Tibial nerve (tissue), 4 donors: ENCODE data around the gene RBM15B. TPM values are rescaled to one million over a fixed set of nuclear protein-coding genes. Genes with fewer than 3 reads are reported as not detected.

Experiments used
- DNase-seq, 2 donors: peaks; one replicate each; pipeline ENCODE4 v3.0.0-alpha.2; 2019; ENCODE audit warnings: low spot score in 2 of 2
- H3K27ac ChIP-seq, 4 donors: fragments of 200-600 bp; sonication (generic) in 3 of 4; one replicate each; pipeline ENCODE4 v1.5.1; 2017 to 2019; ENCODE audit warnings: mild to moderate bottlenecking in 1 of 4
- H3K27me3 ChIP-seq, 2 donors: fragments of 200-600 bp; sonication (generic) in 1 of 2; one replicate each; pipeline versions ENCODE4 v1.5.1 to v1.6.0; 2017 to 2019
- H3K36me3 ChIP-seq, 3 donors: fragments of 200-600 bp; sonication (generic); one replicate each; pipeline ENCODE4 v1.5.1; 2018 to 2019
- H3K4me1 ChIP-seq, 4 donors: fragments of 200-600 bp; sonication (generic) in 3 of 4; one replicate each; pipeline ENCODE4 v1.5.1; 2017 to 2019
- H3K4me3 ChIP-seq, 4 donors: fragments of 200-600 bp; sonication (generic) in 3 of 4; one replicate each; pipeline ENCODE4 v1.5.1; 2017 to 2019; ENCODE audit warnings: mild to moderate bottlenecking in 1 of 4, moderate library complexity in 1 of 4
- H3K9me3 ChIP-seq, 4 donors: fragments of 200-600 bp; sonication (generic) in 3 of 4; one replicate each; pipeline ENCODE4 v1.5.1; 2017 to 2019
- EP300 ChIP-seq, 2 donors: sonication (generic); formaldehyde crosslinking; IDR thresholded peaks; one replicate each; pipeline ENCODE4 v1.6.1; 2017; ENCODE audit warnings: antibody characterized with exemption in 2 of 2, mild to moderate bottlenecking in 1 of 2
- POLR2A ChIP-seq, 2 donors: fragments of 450-650 bp; IDR thresholded peaks; one replicate each; pipeline ENCODE4 v1.6.1; 2017; ENCODE audit warnings: antibody characterized with exemption in 2 of 2, mild to moderate bottlenecking in 2 of 2, moderate library complexity in 2 of 2
- WGBS, 2 donors: methylation state at CpG; one replicate each; pipeline ENCODE4 v1.1.5; 2018; 5-methylcytosine and 5-hydroxymethylcytosine counted together
- total RNA-seq, 4 donors: library from RNA; depleted of rRNA; stranded (reverse); fragments of >200 nt; gene quantifications; one replicate each; pipeline ENCODE4 v1.1.0, GENCODE V29; 2016
- TF ChIP-seq, protein P1 (sequence below), 5 experiments: fragments of 200-600 bp in 3 of 5; fragments of 450-650 bp in 2 of 5; sonication (generic) in 3 of 5; IDR thresholded peaks; one replicate each; pipeline ENCODE4 v1.5.1; 2016 to 2019; ENCODE audit warnings: antibody characterized with exemption in 5 of 5, mild to moderate bottlenecking in 3 of 5, moderate library complexity in 2 of 5

The RBM15B gene
- total RNA-seq, 4 donors from 2014 or later = 22.6 to 32.4 (median 26.0) TPM

DNA sequence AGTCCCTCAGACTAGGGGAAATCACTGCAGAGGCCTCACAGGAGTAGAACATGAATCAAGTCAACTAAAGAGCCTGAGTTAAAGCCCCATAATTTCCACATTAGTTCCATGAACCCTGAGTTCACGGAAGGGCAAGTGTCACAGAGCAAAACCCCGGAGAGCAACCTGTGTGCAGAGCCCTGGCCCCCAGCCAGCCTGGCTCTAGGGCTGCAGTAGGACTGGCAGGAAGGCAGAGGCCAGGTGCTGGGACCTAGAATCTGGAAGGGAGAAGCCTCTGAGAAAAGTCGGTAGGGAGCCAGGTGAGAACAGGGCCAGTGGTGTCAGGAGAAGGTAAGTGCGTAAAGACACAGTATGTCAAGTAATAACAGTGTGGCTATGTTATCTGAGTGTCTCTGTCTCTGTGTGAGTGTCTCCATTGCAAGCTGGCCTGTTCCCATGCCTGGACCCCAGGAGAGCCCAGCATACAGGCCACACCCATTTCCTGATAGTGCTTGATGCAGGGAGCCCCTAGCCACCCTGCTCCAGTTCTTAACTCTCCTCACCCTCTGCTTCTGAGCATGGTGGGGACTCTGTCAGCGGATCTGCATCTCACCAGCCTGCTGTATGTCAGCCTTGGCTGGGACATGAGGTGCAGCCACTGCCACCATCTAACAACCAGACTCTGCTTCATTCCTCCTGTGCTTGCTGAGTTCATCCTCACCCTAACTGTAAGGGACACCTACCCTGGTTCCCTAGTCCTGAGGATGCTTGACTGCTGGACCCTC lies 17.2 kb upstream of the RBM15B start:
- H3K27me3 ChIP-seq = no peaks in the 10 kb centered on the region
- no peak for DNase-seq
- H3K36me3 ChIP-seq = no peaks in the 10 kb centered on the region
- H3K27ac ChIP-seq = no peak overlapping the region
- WGBS, 2 donors = 75 to 84% methylated on average over 5 of the region's 5 CpGs
- no peak overlapping the region for H3K4me3 ChIP-seq
- TF ChIP-seq, protein P1, sequence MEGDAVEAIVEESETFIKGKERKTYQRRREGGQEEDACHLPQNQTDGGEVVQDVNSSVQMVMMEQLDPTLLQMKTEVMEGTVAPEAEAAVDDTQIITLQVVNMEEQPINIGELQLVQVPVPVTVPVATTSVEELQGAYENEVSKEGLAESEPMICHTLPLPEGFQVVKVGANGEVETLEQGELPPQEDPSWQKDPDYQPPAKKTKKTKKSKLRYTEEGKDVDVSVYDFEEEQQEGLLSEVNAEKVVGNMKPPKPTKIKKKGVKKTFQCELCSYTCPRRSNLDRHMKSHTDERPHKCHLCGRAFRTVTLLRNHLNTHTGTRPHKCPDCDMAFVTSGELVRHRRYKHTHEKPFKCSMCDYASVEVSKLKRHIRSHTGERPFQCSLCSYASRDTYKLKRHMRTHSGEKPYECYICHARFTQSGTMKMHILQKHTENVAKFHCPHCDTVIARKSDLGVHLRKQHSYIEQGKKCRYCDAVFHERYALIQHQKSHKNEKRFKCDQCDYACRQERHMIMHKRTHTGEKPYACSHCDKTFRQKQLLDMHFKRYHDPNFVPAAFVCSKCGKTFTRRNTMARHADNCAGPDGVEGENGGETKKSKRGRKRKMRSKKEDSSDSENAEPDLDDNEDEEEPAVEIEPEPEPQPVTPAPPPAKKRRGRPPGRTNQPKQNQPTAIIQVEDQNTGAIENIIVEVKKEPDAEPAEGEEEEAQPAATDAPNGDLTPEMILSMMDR (IDR thresholded peaks at IDR 0.05) = no peak
- TF ChIP-seq EP300 (IDR thresholded peaks at IDR 0.05) (no peak), POLR2A (IDR thresholded peaks at IDR 0.05) (no peak)
- H3K9me3 ChIP-seq = no peaks in the 10 kb centered on the region
- H3K4me1 ChIP-seq = no peaks in the 10 kb centered on the region

DNA sequence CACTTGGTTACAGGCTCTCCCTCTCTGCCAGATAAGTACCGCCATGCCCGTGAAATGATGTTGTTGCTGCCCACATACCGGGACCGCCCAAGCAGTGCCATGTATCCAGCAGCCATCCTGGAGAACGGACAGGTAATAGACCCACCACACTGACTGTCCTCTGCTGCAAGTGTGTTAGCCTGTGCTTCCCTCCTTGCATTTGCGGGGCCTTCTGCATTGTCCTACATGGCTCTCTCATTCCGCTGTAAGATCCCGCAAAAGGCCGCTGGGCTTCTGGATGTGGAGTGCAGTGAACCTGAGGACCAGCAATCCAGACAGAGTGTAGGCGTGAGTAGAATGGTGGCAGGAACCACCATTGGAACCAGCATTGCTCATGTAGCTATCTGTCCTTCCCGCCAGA lies 16.6 kb upstream of the RBM15B start:
- no peaks in the 10 kb centered on the region for H3K27me3 ChIP-seq
- 91 to 97% methylated on average over 11 of the region's 11 CpGs for WGBS, 2 donors
- no peak overlapping the region for H3K4me3 ChIP-seq
- no peak for DNase-seq
- H3K4me1 ChIP-seq = no peaks in the 10 kb centered on the region
- H3K9me3 ChIP-seq = no peaks in the 10 kb centered on the region
- TF ChIP-seq POLR2A (IDR thresholded peaks at IDR 0.05) = no peak
- TF ChIP-seq, protein P1 (IDR thresholded peaks at IDR 0.05) = no peak
- no peak for TF ChIP-seq EP300 (IDR thresholded peaks at IDR 0.05)
- no peak overlapping the region for H3K27ac ChIP-seq
- H3K36me3 ChIP-seq = no peaks in the 10 kb centered on the region

DNA sequence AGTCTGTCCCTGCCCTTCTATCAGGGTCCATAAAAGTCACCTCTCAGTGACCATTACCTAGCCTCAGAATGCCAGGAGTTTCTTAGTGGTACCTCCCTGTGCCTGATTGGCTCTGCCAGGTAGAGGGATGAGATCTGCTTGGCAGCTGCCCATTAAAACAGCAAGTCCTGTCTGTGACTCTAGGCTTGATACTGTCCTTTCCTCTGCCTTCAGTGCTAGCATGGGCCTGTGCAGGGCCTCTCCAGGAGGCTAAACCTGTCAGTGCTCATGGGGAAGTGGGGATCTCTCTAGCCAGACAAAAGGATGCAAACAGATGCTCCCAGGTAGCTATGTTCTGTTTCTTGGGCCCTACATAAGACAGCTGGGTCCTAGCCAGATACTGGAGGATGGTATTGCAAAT lies 15.9 kb upstream of the RBM15B start:
- no peaks in the 10 kb centered on the region for H3K36me3 ChIP-seq
- TF ChIP-seq EP300 (IDR thresholded peaks at IDR 0.05) = no peak
- no peak for DNase-seq

DNA sequence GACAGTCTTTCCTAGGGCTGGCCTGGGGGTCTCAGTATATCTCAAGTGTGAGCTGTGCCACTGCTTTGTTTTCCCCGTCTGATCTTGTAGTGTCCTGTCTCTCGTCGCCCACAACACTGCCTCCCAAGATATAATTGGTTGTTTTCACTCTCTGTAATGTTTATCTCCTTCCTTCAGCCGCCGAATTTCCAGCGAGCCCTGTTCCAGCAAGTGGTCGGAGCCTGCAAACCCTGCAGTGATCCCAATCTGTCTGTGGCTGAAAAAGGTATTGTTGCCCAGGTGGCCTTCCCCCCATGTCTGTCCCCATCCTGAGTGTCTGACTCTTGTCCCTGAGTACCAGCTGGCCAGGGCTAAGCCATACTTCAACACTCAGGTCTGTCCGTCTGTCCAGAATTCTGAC lies 15.5 kb upstream of the RBM15B start:
- no peak for DNase-seq
- no peak overlapping the region for H3K27ac ChIP-seq
- no peak overlapping the region for H3K4me3 ChIP-seq
- H3K27me3 ChIP-seq = no peaks in the 10 kb centered on the region
- no peaks in the 10 kb centered on the region for H3K4me1 ChIP-seq
- no peak for TF ChIP-seq POLR2A (IDR thresholded peaks at IDR 0.05)
- no peak for TF ChIP-seq EP300 (IDR thresholded peaks at IDR 0.05)
- TF ChIP-seq, protein P1 (IDR thresholded peaks at IDR 0.05) = no peak
- no peaks in the 10 kb centered on the region for H3K9me3 ChIP-seq
- H3K36me3 ChIP-seq = no peaks in the 10 kb centered on the region
- 76 to 83% methylated on average over 8 of the region's 8 CpGs for WGBS, 2 donors

More for the DNA sequence above, 15.9 kb upstream of the RBM15B start:
- H3K4me1 ChIP-seq = no peaks in the 10 kb centered on the region
- no peak overlapping the region for H3K4me3 ChIP-seq
- H3K27ac ChIP-seq = no peak overlapping the region
- H3K9me3 ChIP-seq = no peaks in the 10 kb centered on the region
- H3K27me3 ChIP-seq = no peaks in the 10 kb centered on the region

DNA sequence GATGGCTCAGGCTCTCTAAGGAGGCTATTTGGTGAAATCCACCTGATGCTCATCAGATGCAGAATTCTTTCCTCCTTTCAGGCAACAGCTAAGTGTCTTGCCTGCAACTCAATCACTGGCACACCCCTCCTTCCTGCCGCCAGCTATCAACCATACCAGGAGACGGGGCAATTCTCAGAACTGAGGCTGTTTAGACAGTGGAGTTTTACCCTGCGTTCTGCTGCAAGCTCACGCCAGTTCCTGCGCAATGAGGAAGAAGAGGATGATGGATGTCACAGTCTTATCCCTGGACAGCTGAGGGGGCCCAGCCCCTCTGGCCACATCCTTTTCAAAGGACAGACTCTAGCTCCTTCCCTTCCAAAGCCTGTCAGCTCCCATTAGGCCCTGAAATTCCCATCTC lies 13.0 kb upstream of the RBM15B start:
- Histone ChIP-seq H3K27ac (no peak overlapping the region), H3K4me3 (no peak overlapping the region), H3K9me3 (no peaks in the 10 kb centered on the region), H3K27me3 (no peaks in the 10 kb centered on the region), H3K36me3 (no peaks in the 10 kb centered on the region), H3K4me1 (peaks cover 0 to 2% (median 0%) of the 10 kb centered on the region in 4 donors)
- WGBS, 2 donors = 68 to 88% methylated on average over 5 of the region's 5 CpGs
- TF ChIP-seq, protein P1 (IDR thresholded peaks at IDR 0.05) = no peak
- DNase-seq = no peak
